EL (cell line): ENCODE measurements around the gene CALML4.
"Not testable (repeated sequence)": the region's sequence is repeated elsewhere in the genome, so short reads cannot be mapped to it uniquely, and the experiment has no call there.

ENCODE experiments used
- DNase-seq: peaks from one replicate; pipeline ENCODE4 v3.0.0-alpha.2; 2016

The CALML4 gene, protein sequence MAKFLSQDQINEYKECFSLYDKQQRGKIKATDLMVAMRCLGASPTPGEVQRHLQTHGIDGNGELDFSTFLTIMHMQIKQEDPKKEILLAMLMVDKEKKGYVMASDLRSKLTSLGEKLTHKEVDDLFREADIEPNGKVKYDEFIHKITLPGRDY

DNA sequence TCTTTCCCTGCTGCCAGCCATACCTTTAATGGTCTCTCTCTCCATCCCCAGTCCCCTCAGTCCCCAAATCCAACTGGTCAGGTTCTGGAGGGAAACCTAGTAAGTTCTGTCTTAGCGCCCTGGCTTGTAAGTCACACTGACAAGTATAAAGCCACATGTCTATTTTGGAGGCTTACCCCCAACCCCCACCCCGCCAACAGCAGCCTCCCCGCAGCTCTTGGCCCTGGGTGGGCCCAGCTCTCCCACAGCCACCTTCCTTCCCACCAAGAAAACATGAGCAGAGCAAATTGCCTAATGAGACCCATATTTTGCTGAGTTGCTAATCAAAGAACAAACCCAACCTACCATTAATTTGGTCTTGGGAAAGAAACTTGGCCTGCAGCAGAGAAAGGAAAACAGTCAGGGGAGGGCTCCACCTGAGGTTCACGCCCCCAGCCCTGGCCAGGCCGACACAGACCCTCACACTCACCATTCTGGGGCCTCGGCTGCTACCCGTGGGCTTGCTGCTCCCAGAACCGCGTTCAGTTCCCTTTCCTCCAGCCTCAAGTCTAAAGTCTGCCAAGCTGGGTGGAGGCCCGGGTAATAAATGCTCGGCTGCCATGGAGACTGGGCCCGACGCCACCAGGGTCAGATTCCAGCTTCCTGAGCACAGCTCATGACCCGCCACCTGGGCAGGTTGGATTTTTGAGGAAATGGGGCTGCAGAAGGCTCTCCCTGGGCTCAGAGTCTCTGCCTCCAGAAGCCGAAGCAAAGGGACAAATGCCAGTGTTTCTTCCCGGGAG is at the start of gene CALML4:
TSS of gene CALML4 (minus strand) at position 557 of the 782 bp plus-strand sequence. CDS start at position 472, 85 bp downstream.
- DNase-seq: no peak

- peak; percentile 76 for DNase-seq
These were observed 47.9 kb upstream of the CALML4 start for GRCh38 chr15:68252925-68253534.

DNA sequence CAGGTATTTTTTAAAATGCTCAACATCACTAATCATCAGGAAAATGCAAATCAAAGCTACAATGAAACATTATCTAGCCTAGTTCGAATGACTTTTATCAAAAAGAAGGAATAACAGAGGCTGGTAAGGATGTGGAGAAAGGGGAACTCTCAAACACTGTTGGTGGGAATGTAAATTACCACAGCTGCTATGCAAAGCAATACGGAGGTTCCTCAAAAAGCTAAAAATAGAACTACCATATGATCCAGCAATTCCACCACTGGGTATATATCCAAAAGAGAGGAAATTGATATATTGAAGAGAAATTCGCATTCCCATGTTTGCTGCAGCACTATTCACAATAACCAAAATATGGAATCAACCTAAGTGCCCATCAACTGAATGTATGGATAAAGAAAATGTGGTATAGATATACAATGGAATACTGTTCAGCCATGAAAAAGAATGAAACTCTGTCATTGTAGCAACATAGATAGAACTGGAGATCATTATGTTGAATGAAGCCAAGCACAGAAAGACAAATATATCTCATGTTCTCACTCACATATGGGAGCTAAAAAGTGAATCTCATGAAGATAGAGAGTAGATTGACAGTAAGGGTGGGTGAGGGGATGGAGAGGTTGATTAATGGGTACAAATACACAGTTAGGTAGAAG is 44.1 kb upstream of the CALML4 start:
- DNase-seq: no peak

GRCh38 chr15:68244235-68244634 is 39.1 kb upstream of the CALML4 start:
- no peak for DNase-seq

GRCh38 chr15:68241088-68241935 is 36.2 kb upstream of the CALML4 start:
- DNase-seq: no peak

DNA sequence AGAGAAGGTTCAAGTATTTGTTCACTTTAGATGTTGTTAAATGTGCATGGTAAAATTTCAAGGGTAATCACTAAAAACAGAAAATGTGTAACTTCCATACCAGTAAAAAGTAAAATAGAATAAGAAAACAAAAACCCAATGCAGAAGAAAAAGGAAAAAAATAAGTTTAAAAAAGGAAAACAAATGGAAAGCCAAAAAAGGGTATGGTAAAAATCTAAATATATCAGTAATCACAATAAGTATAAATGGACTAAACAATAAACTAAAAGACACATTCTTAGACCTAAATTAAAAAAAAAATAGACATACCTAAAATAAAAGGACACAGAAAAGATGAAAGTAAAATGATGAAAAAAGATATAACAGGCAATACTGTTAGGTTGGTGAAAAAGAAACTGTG is 33.9 kb upstream of the CALML4 start:
- DNase-seq: no peak

DNA sequence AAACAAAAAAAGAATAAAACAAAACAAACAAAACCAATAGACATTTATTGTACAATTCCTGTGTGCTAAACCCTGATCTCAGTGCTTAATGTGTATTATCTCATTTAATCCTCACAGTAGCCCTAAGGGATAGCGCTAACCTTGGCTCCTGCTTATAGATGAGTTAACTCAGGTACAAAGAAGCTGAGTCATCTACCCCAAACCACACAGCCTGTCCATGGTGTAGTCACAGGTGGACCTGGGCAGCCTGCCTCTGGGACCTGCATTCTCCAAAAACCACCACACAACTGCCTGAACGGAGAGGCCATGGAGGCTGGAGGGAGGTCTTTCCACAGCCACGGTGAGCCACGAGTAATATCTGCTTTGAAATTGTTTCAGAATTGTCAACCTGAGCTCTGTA is 29.9 kb upstream of the CALML4 start:
- DNase-seq: no peak

DNA sequence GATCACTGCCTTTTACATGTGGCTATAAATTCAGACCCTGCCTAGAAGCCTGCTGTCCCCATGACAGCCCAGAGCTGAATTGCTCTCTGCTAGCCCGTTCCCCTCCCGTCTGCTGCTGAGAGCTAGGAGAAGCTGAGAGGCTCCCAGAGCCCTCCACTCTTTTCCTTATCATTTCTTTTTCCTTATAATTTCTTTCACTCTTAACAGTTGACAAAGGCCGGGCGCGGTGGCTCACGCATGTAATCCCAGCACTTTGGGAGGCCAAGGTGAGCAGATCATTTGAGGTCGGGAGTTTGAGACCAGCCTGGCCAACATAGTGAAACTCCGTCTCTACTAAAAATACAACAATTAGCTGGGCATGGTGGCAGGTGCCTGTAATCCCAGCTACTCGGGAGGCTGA is 29.4 kb upstream of the CALML4 start:
- DNase-seq: not testable (repeated sequence)

- no peak for DNase-seq
These were observed 28.9 kb upstream of the CALML4 start for GRCh38 chr15:68234060-68234459.

DNA sequence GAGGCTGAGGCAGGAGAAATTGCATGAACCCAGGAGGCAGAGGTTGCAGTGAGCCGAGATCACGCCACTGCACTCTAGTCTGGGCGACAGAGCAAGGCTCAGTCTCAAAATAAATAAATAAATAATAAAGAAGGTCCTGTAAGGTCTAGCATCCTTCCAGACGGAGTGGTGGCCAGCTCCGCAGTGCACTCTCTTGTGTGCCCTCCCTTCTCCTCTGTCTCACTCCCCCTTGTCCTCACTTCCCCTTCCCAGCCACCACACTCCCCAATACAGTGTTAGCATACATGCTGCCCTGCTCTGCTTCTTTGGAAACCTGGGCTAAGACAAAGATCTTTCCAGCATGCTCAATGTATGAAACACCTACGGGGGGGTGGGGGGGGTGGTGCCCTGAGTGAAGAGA is 27.8 kb upstream of the CALML4 start:
- no peak for DNase-seq

GRCh38 chr15:68232449-68232848 is 27.3 kb upstream of the CALML4 start:
- no peak for DNase-seq

DNA sequence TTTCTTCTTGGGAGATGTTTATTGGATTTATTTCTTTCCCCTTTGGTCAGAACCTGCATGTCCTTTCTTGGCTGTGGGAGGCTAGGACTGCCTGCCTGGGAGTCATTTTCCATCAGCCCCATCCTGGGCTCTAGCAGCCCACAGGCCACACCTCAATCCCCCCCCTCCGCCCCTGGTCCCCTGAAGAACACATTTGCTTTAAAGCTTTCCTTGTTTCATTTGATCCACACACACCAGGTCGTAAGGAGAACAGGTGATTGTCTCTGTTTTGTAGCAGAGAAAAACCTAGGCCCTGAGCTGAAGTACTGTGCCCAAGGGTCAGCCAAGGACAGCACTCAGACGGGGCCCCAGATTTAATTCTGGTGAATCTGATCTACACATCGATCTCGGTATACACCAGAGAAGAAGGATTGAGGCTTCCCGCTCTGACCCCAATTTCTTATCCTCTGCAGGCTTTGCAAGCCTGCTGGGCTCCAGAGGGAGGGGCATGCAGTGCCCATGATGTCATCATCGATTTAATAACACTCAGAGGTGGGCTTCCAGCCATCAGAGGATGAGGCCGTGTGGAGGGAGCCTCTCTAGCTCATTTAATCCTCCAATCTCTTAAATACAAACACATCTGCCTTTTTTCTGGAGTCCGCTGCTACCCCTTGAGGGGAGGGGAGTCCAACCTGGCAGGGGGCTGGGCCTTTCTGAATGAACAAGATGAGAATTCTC is 26.1 kb upstream of the CALML4 start:
- no peak for DNase-seq

GRCh38 chr15:68230157-68231100 is 25.3 kb upstream of the CALML4 start:
- DNase-seq: peak; percentile 27

DNA sequence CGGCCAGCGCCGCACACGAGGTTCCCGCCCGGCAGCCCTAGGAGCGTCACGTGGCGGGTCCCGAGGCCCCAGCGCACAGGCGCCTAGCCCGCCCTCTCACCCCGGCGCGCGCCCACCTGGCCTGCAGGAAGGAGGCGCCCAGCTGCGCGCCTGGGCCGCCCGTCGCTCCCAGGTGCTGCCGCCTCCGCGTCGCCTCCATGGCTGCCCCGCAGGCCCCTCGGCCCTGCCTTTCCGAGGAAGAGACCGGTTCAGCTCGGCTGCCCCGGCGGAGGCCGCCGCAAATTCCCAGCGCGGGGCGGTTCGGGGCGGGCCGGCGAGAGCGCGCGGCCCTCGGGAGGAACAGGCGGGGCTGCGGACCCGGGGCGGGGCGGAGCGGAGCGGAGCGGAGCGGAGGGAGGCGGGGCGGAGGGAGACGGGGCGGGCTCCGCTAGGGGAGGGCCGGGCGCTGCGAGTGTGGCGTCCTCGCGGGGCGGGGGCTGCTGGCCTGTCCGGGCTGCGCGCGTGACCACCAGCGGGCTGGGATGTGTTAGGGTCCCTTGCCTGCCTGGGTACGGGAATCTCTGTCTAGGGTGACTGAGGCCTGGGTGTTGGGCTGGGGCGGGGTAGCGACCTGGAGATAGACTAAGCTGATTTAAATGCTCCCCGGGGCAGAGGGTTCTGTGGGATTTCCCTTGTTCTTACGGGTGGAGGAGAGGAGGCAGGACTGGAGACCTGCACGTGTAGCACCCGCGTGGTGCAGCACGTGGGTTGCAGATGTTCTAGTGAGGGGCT is 24.4 kb upstream of the CALML4 start, which contains the start of gene CLN6:
TSS of gene CLN6 (minus strand) at position 343 of the 771 bp plus-strand sequence. CDS start at position 199, 144 bp downstream.
- DNase-seq: peak; percentile 84

- DNase-seq: no peak
These were observed 23.8 kb upstream of the CALML4 start for GRCh38 chr15:68228971-68229385.

DNA sequence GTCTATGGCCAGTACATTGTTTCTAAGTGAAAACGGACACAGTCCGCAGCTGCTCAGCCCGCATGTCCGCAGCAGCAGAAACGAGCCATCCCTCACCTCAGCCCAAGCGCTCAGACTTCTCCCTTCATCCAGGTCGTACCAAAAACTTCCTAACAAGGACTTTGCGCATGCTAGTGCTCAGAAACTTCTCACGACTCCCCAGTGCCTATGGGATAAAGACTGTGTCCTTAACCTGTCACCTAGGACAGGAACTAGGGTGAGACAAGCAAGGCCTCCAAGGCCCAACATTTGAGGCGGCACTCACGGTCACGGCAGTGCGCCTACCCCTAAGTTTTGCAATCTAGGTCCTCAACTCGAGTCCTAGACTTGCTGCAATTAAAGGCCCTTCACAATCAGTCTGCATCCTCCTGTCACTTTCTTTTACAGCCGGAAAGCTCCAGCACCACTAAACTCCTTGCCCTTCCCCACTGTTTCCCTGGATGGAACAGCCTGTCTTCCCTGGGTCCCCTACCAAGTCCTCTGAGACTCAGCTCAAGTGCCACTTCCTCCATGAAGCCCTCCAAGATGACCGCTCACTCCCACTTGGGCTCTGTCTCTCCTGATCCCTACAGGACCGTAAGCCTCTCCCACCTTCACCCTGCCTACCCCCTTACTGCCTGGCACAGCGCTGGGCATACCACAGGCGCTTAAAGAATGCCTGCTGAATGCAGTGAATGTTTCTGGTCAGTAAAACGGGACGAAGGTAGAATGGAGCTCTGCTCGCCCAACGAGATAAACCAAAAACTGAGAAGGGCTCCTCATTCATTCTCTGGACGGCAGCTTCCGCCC is 23.2 kb upstream of the CALML4 start:
- peak; percentile 38 for DNase-seq

GRCh38 chr15:68227643-68228142 is 22.6 kb upstream of the CALML4 start:
- DNase-seq: no peak

DNA sequence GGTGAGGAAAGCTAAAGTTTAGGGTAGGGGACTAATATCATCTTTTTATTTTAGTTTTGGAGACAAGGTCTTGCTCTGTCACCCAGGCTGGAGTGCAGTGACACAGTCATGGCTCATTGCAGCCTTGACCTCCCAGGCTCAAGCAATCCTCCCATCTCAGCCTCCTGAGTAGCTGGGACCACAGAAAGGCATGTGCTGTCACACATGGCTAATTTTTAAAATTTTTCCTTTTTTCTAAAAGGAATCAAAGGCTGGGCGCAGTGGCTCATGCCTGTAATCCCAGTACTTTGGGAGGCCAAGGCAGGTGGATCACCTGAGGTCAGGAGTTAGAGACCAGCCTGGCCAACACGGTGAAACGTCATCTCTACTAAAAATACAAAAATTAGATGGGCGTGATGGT is 20.3 kb upstream of the CALML4 start:
- DNase-seq: not testable (repeated sequence)
